ENCODE measurements around the gene CYP2A13.
"Not testable (repeated sequence)": the region's sequence is repeated elsewhere in the genome, so short reads cannot be mapped to it uniquely, and the experiment has no call there.

The CYP2A13 gene, protein sequence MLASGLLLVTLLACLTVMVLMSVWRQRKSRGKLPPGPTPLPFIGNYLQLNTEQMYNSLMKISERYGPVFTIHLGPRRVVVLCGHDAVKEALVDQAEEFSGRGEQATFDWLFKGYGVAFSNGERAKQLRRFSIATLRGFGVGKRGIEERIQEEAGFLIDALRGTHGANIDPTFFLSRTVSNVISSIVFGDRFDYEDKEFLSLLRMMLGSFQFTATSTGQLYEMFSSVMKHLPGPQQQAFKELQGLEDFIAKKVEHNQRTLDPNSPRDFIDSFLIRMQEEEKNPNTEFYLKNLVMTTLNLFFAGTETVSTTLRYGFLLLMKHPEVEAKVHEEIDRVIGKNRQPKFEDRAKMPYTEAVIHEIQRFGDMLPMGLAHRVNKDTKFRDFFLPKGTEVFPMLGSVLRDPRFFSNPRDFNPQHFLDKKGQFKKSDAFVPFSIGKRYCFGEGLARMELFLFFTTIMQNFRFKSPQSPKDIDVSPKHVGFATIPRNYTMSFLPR

DNA sequence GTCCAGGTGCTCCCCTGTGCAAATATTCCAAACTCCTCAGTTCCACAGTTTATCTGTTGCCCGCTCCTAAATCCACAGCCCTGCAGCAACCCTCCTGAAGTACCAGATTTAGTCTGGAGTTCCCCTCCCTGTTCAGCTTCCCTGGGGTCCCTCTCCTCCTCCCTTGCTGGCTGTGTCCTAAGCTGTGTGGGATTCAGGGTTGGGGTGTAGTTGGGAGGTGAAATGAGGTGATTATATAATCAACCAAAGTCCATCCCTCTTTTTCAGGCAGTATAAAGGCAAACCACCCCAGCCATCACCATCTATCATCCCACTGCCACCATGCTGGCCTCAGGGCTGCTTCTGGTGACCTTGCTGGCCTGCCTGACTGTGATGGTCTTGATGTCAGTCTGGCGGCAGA is at the start of gene CYP2A13:
Gene CYP2A13, plus strand, starts transcription at position 301 of the 400 bp plus-strand sequence. Its CDS starts 21 bp downstream, at position 322.
- no peak for DNase-seq (ENCODE audit: insufficient read length, low spot score)

DNA sequence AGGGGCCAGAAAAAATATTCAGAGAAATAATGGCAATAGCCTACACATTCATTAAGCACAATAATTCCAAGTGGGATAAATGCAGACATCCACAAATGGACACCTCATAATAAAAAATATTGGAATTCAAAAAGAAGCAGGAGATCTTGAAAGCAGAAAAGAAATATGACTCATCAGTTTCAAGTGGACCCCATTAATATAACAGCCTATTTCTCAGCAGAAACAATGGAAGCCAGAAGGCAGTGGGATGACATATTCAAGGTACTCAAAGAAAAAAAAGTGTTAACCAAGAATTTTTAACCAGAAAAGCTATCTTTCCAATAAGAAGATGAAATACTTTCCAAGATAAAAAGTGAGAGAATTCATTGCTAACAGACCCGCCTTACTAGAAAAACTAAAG is 48.4 kb upstream of the CYP2A13 start:
- FAIRE-seq (no peak), DNase-seq (ENCODE audit: insufficient read length, low spot score) (no peak)

More for the DNA sequence above, at the start of gene CYP2A13:
- no peak for FAIRE-seq

DNA sequence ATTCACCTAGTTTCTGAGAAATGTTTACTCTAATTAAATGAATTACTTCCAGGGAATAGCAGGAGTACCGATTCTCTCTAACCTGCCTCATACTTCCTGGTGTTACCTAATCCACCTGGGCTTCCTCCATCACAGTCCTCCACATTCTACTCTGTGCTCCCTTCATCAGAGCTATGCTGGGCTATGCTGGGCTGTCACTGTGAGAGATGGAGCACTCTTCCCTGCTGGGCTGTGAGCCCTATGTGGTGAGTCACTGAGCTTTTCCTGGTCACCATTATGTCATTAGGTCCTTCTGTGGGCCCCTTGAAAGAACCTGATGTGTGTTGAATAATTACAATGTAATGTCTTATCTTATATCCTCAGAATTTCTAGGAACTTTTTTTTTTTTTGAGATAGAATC is 43.2 kb upstream of the CYP2A13 start:
- FAIRE-seq; DNase-seq (ENCODE audit: insufficient read length, low spot score): not testable (repeated sequence)

DNA sequence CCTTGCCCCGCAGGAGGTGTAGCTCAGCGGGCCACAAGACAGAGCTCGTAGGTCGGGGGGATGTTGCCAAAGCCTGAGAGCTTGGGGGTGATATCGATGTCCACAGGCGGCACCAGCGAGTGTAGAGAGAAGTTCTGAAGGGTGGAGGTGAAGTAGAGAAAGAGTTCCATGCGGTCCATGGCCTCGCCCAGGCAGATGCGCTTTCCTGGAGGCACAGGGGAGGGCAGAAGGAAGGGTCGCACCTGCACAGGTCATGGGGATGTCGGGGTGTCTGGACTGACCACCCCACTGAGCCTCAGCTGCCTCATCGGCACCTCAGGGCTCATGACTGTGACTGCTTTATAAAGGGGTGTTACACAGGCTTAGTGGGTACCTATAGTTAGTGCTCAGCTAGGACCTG is 37.8 kb upstream of the CYP2A13 start:
- FAIRE-seq: no peak

DNA sequence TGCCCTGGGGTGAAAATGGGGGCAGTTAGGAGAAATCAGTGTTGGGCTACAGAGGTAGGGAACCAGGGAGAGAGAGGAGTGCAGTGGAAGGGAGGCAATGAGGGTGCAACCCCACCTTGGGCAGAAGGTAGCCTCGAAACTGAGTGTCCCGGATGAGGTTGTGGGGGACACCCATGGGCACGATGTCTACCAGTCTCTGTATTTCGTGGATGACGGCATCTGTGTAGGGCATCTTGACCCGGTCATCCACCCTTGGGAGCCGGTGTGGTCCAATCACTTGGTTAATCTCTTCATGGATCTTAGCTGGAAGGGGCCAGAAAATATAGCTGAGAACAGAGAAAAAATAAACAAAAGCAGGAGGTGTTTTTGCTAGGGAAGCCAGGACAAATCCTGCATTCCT is 36.1 kb upstream of the CYP2A13 start:
- FAIRE-seq; DNase-seq (ENCODE audit: insufficient read length, low spot score): not testable (repeated sequence)

More for the DNA sequence above, 37.8 kb upstream of the CYP2A13 start:
- DNase-seq (ENCODE audit: insufficient read length, low spot score): no peak

DNA sequence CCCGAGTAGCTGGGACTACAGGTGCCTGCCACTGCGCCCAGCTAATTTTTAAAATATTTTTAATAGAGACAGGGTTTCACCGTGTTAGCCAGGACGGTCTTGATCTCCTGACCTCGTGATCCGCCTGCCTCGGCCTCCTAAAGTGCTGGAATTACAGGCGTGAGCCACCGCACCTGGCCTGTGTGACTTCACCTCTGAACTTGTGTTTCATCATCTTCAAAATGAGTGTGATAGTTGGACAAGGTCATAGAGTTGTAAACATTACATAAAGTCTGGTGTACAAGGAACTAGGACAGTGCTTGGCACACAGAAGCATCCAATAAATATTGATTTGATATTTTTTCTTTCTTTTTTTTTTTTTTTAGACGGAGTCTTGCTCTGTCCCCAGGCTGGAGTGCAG is 34.9 kb upstream of the CYP2A13 start:
- not testable (repeated sequence) for DNase-seq (ENCODE audit: insufficient read length, low spot score); FAIRE-seq

DNA sequence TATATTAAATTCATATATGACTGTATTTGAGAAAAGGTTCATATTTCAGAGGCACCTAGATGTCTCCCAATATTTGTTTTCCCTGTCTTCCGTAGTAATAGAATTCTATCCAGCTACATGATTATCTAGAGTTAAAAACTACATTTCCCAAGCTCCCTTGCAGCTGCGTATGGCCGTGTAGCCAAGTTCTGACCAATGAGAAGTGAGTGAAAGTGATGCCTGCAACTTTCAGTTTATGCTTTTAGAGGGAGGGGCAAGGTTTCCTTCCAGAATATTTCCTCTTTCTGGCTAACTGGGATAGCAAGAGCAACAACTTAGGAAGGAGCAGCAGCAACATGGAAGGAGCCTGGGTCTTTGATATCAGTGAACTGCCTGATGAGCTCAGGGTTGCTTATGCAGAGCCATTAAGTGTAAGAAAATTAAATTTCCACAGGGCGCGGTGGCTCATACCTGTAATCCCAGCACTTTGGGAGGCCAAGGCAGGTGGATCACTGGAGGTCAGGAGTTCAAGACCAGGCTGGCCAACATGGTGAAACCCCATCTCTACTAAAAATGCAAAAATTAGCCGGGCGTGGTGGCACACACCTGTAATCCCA is 23.2 kb upstream of the CYP2A13 start:
- FAIRE-seq (no peak), DNase-seq (ENCODE audit: insufficient read length, low spot score) (peak; percentile 23)

DNA sequence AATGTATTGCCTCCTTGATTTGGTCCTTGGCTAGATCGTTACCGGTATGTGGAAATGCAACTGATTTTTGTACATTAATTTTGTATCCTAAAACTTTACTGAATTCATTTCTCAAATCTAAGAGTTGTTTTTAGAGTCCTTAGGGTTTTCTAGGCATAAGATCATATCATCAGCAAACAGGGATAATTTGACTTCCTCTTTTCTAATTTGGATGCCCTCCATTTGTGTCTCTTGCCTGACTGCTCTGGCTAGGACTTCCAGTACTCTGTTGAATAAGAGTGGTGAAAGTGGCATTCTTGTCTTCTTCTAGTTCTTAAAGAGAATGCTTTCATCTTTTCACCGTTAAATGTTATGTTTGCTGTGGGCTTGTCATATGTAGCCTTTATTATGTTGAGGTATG is 12.0 kb upstream of the CYP2A13 start:
- FAIRE-seq (no peak), DNase-seq (ENCODE audit: insufficient read length, low spot score) (no peak)

DNA sequence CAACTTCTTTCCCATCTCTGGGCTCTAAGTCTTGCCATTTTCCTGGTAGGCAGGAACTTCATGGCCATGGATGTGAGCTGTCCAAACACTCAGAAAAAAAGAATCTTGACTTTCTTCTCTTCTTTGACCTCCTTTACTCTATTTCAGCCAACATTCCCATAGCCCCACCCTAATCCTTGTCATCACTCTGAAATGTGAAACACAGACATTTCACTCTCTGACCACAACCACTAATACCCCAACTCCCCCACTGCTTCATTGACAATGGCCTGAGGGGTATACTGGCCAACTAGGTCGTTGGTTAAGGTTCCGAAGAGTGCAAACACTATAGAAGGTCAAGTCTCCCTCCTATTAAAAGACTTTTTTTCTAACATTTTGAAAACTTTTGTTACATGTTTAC is 4.7 kb upstream of the CYP2A13 start:
- DNase-seq (ENCODE audit: insufficient read length, low spot score): no peak
- FAIRE-seq: no peak

DNA sequence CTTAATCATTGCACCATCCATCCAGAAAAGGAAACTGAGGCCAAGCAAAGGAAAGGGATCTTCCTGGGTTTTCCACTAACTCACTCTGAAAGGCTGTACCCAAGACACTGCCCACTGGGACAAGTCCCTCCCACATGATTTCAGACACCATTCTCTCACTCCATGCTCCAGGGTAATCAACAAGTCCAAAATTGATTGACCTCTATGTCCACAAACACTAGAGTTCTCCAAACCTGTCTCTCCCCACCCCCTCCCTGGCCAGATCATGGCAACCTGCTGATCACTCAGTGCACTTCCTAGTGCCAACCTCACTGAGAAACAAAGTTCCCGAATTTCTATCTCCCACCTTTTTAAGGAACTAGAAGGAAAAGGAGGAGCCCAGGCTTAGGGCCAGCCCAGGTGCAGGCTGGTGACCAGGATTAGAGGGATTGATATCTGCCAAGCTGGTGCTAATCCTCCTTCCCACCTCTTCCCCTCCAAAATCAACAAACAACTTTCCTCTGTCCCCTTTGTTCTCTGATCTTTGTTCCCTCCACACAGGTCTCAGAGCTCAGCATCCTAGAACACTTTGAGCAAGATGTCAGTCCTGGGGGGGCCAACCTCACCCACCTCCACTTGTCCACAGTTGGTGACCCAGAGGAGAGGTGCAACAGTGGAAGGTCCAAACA is 2.4 kb upstream of the CYP2A13 start:
- FAIRE-seq (no peak), DNase-seq (ENCODE audit: insufficient read length, low spot score) (no peak)

DNA sequence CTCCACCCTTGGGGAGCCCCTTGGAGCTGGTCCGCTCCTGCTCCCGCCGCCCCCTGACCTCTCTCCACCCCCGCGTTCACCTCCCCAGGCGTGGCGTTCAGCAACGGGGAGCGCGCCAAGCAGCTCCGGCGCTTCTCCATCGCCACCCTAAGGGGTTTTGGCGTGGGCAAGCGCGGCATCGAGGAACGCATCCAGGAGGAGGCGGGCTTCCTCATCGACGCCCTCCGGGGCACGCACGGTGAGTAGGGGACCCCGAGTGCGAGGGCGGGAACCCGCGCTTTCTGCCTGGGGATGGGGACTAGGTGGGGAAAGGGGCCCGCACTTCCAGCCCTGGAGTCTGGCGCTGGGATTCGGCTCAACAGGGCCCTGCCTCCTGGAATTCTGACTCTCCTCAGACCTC is 1.7 kb downstream of the CYP2A13 start:
- no peak for DNase-seq (ENCODE audit: insufficient read length, low spot score)
- no peak for FAIRE-seq

DNA sequence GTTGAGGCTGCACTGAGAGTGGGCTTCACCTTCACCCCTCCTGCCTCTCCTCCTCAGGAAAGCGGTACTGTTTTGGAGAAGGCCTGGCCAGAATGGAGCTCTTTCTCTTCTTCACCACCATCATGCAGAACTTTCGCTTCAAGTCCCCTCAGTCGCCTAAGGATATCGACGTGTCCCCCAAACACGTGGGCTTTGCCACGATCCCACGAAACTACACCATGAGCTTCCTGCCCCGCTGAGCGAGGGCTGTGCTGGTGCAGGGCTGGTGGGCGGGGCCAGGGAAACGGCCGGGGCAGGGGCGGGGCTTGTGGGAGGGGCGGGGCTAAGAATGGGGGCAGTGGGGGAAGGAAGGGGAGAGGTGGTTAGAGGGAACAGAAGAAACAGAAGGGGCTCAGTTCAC is 7.5 kb downstream of the CYP2A13 start:
- DNase-seq (ENCODE audit: insufficient read length, low spot score) (no peak), FAIRE-seq (no peak)

DNA sequence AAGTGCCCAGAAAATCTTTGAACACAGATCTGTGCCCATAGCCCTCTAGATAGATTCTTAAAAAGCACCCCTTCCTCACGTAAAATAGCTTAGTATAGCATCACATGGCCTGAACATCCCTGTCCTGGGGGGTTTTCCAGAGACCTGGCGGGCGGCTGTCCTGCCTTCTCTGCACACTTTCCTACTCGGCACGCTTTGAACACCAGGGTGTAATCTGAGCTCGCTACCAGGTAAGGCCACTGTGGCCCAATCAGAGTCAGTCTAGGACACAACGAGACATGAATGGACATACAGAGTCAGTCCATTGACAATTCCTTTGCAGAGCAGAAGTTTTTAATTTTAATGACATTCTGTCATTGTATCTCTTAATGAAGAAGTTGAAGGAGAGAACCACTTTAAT is 8.1 kb downstream of the CYP2A13 start:
- no peak for DNase-seq (ENCODE audit: insufficient read length, low spot score)
- FAIRE-seq: no peak

DNA sequence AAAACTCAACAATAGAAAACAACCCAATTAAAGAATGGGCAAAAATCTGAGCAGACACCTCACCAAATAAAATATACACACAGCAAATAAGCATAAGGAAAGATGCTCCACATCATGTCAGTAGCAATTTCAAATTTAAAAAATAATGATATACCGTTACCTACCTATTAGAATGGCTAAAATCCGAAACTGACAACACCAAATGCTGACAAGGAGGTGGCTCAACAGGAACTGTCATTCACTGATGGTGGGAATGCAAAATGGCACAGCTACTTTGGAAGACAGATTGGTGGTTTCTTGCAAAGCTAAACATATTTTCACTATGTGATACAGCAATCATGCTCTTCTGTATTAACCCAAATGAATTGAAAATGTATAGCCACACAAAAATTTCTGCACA is 9.1 kb downstream of the CYP2A13 start:
- FAIRE-seq (no peak), DNase-seq (ENCODE audit: insufficient read length, low spot score) (no peak)

DNA sequence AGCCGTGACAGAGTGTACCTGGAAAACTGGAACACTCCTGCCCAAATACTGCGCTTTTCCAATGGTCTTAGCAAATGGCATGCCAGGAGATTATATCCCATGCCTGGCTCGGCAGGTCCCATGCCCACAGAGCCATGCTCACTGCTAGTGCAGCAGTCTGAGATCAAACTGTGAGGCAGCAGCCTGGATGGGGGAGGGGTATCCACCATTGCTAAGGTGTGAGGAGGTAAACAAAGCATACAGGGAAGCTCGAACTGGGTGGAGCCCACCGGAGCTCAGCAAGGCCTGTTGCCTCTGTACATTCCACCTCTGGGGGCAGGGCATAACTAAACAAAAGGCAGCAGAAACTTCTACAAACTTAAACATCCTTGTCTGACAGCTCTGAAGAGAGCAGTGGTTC is 10.5 kb downstream of the CYP2A13 start:
- FAIRE-seq (no peak), DNase-seq (ENCODE audit: insufficient read length, low spot score) (no peak)

DNA sequence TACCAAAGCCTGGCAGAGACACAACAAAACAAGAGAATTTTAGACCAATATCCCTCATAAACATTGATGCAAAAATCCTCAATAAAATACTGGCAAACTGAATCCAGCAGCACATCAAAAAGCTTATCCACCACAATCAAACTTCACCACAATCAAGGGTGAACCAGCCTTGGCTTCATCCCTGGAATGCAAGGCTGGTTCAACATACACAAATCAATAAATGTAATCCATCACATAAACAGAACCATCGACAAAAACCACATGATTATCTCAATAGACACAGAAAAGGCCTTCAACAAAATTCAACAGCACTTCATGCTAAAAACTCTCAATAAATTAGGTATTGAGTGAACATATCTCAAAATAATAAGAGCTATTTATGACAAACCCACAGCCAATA is 14.0 kb downstream of the CYP2A13 start:
- DNase-seq (ENCODE audit: insufficient read length, low spot score); FAIRE-seq: not testable (repeated sequence)

DNA sequence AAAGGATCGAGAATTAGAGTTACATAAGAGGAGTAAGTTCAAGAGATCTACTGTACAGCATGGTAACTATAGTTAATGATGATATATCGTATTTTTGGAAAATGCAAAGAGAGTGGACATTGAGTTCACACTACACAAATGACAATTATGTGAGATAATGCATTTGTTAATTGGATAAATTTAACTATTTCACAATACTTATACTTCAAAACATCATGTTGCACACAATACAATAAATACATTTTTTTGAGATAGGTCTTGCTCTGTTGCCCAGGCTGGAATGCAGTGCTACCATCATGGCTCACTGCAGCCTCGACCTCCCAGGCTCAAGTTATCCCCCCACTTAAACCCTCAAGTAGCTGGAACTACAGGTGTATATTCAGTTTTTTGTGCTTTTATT is 17.9 kb downstream of the CYP2A13 start:
- FAIRE-seq (no peak), DNase-seq (ENCODE audit: insufficient read length, low spot score) (no peak)

DNA sequence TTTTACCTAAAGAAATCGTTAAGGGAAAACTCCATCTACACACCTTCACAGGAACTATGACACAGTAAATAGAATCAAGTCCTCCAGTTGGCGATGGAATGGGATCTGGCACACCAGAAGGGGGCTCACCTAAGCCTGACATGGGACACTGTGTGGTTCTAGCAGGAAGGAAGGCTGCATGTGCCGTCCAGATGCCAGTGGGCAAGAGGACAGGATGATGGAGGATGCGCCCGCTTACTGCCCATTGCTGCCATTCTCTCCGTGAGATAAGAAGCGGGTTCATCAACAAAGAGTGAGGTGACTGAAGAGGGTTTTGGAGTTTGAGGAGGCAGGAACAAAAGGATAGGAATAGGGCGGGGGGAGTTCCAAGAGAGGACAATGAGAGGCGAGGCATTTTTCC is 23.0 kb downstream of the CYP2A13 start:
- FAIRE-seq (no peak), DNase-seq (ENCODE audit: insufficient read length, low spot score) (no peak)

DNA sequence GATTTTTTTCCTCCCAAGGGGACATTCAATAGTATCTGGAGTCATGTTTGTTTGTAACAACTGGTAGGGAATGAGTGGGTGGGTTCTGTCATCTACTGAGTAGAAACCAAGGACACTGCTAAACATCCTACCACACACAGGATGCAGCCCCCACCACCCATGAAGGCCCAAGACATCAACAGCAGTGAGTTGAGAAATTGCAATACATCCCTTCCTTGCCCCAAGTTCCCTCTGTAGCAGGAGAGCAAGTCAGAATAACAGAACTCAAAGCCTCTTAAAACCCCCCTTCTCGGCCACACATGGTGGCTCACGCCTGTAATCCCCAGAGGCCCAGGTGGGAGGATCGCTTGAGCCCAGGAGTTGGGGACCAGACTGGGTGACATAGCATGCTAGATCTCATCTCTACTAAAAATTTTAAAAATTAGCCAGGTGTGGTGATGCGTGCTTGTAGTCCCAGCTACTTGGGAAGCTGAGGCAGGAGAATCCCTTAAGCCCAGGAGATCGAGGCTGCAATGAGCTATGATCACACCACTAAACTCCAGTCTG is 23.6 kb downstream of the CYP2A13 start:
- FAIRE-seq (no peak), DNase-seq (ENCODE audit: insufficient read length, low spot score) (no peak)

DNA sequence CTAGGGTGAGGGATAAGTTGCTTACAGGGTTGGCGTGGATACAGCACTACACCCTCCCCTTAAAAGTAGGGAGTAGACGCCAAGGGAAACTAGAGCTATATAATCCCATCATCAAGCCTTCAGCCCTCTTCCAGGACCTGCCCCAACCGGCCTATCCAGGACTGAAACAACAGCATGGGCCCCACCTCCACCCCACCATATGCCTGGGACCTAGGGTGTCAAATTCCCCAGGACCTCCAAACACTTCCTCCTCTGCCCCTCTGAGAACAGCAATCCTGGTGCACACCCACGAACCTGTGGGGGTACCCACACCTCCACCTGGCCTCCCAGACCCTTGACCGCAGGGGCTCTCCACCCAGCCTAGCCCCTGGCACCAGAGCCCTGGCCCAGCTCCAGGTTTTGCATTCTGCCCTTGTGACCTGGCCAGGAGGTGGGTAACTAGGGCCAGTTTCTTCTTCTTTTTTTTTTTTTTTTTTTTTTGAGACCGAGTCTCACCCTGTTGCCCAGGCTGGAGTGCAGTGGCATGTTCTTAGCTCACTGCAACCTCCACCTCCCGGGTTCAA is 24.6 kb downstream of the CYP2A13 start:
- FAIRE-seq: no peak
- no peak for DNase-seq (ENCODE audit: insufficient read length, low spot score)

DNA sequence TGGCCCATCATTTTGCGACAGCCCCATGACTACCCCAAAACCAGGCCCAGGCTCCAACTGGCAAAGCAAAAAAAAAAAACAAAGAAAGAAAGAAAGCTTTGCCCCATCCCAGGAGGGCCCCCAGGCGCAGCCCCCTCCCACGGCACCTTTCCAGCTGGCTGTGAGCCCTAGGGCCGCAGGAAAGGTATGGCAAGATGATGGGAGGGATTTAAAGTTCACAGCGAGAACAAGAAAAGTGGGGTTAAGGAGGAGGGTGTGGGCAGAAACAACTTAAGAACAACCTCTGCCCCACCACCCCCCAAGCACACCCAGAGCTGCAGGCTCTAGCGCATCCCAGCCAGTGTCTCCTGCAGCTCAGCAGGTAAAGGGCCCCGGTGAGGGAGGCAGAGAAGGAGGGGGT is 25.9 kb downstream of the CYP2A13 start, which contains the start of gene CYP2F1:
Gene CYP2F1, plus strand, starts transcription at position 301 of the 400 bp plus-strand sequence. CDS start 1,757 bp downstream, outside the sequence.
- DNase-seq (ENCODE audit: insufficient read length, low spot score) (no peak), FAIRE-seq (no peak)

Data from HTR-8/SVneo (cell line).